Erythroblast (primary cell): Measurements from ENCODE around the gene ABCA1.

ENCODE experiments used
- GATA1 ChIP-seq: IDR thresholded peaks from 2 replicates; pipeline ENCODE4 v1.6.1; 2011; ENCODE audit warnings: low read depth, mild to moderate bottlenecking, control low read depth, low read length, moderate library complexity
- POLR2A ChIP-seq: IDR thresholded peaks from 2 replicates; pipeline ENCODE4 v1.6.1; 2011; ENCODE audit warnings: mild to moderate bottlenecking, low read length

DNA sequence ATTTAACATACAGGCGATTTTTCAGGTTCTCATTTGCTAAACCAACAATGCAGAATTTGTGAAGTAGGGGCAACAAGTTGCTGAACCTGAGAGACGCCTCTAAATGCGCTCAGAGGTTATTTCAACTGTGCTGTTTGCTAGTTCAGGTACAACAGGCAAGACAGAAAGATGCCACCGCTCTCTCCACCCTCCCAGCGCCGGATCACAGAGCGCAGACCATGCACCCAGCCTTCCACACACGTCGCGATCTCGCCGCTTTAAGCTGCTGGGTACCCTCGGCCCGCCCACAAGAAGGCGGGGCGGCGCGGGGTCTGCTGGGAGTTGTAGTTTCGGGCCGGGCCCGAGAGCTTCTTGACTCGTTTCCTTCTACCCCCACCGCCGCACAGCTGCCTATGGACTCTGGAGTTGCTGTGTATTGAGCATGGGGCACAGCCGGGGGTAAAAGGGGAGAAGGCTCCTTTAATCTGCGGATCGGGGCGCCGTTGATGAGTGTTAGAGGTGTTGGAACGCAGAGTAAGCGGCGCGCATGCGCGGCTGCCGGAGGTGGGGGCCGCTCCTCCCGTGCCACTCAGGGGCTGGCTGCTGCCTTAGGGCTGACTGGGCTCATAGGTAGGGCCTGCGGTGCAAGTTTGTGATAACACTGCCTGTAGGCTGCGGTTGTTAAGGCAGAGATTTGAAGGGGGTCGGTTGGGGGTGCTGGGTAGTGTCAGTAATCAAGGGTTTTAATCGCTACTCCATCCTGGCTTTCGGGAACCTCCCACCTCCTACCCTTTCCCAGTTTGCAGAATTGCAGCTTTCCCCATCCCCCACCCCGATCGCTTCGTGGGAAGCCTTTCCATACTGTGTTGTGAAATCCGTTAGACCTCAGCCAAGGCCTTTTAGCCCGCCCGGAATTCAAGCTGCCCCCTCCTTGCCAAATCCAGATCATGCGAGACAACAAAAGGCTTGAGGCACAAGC lies 40.3 kb upstream of the ABCA1 start:
- TF ChIP-seq POLR2A: no peak
- TF ChIP-seq GATA1: no peak
